C1 segment of cervical spinal cord (tissue), 14 donors: ENCODE measurements around the gene BTD.

Experiments
- DNase-seq, 14 donors: peaks; one replicate each; lab custom pipeline; 2025; lab: John Stamatoyannopoulos, UW

Gene BTD, protein sequence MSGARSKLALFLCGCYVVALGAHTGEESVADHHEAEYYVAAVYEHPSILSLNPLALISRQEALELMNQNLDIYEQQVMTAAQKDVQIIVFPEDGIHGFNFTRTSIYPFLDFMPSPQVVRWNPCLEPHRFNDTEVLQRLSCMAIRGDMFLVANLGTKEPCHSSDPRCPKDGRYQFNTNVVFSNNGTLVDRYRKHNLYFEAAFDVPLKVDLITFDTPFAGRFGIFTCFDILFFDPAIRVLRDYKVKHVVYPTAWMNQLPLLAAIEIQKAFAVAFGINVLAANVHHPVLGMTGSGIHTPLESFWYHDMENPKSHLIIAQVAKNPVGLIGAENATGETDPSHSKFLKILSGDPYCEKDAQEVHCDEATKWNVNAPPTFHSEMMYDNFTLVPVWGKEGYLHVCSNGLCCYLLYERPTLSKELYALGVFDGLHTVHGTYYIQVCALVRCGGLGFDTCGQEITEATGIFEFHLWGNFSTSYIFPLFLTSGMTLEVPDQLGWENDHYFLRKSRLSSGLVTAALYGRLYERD

DNA sequence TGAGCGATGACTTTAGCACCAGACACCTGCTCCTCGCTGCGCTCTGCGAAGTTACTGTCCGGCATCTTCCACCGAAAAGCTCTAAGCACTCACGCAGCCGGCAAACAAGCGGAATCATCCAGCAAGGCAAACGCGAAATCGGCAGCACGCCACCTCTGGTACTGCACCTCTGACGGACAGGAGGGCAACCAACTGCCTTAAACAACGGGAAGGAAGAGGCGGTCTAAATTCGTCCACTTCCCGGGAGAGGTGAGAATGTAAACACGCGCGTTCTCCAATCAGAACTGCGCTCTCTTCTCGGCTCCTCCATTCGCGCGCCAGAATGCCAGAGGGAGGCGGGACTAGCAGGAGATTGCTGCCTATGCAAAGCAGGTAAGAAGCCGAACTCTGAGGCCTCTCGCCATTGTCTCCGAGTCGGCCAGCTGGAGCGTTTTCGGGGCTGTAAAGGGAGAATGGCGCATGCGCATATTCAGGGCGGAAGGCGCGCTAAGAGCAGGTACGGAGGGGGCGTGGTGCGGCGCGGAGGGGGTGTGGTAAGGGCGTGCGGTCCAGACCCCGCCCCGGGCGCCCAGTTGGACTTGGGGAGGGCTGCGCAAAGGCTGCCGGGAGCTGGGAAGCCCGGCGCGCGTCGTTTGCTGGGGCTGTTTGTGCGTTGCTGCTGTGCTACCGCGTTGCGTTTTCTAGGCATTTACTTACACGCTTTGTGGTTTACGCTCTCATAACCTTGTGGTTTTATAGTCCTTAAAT is at the start of gene BTD, which contains the start of gene HACL1:
Gene BTD, plus strand, starts transcription at position 347 of the 747 bp plus-strand sequence. CDS start 33,695 bp downstream, outside the sequence.
Gene HACL1, minus strand, starts transcription at position 171 of the 747 bp plus-strand sequence. Its CDS starts 106 bp downstream, at position 65.
- DNase-seq: no peak

DNA sequence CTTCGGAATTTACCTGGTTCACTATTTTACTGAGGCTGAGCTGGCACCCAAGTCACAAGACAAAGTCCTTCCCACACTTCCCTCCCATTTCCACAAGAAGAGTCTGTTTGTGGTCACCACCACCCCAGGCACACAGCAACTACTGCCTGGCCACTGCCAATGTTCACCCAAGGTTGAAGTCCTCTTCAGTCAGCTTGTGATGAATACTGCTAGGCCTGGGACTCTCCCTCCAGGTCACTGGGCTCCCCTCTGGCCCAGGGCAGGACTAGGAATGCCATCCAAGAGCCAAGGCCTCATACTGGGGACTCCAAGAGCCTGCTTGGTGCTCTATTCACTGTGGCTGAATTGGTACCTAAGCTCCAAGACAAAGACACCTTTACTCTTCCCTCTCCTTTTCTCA is 49.6 kb upstream of the BTD start:
- no peak for DNase-seq

DNA sequence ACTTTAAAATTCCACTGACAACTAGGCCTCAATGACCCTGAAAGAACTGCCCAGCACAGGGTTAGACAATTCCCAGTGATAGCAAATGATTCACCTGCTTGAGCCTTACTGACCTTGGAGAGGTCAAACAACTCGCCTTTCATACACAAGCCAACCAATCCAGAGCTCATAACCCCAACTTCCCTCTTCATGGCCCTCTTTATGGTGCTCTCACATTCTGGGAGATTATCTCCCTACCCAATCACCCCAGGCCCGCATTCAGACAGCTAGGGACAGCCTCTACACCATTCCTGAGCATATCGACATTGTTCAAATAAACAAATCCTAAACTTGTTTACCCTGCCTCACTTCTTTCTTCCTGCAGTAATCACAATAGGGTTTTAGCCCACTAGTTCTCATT is 47.8 kb upstream of the BTD start:
- DNase-seq: no peak

DNA sequence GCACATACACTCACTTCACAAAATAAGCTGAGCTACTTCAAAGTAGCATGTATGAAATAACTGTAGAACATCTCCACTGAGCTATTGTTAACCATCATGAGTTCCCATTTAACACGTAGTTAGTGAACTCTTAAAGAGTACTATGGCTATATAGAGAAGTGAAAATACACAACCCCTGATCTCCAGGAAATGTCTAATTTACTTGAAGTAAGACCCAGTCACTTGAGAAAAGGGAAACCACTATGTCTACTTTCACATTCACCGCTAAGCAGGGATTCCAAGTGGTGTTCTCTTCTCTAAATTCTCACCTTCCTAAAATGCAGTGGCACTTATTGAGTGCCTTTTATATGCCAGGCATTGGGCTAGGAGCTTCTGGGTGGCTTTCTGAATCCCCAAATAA is 45.0 kb upstream of the BTD start:
- no peak for DNase-seq

DNA sequence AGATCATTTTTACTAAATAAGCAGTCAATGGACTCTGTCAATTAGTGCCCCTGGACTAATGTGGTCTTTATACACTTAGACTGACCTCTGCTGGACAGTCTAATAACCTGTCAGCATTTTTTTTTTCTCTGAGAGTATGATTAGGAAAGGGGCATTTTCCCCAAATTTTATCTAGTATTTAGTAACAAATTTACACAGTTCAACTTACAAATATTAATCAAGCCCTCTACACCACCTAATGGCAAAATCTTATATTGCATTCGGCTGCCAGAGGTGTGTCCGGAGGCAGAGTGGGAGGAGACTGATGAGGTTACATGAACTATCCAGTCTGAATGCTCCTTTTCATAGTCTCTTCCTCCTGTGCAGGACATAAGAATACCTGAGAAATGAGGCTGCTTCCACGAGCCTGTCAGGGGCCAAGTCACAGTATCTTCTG is 44.0 kb upstream of the BTD start:
- peak in 1 of 14 donors; percentile 41 for DNase-seq

DNA sequence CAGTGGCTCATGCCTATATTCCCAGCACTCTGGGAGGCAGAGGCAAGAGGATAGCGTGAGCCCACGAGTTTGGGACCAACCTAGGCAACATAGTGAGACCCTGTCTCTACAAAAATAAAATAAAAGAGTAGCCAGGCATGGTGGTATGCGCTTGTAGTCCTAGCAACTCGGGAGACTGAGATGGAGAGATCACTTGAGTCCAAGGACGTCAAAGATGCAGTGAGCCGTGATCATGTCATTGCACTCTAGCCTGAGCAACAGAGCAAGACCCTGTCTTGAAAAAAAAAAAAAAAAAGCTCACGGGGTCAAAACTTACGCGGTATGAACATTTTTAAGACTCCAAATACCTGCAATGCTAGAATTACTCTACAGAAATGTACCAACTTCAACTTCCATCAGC is 43.0 kb upstream of the BTD start:
- no peak for DNase-seq

DNA sequence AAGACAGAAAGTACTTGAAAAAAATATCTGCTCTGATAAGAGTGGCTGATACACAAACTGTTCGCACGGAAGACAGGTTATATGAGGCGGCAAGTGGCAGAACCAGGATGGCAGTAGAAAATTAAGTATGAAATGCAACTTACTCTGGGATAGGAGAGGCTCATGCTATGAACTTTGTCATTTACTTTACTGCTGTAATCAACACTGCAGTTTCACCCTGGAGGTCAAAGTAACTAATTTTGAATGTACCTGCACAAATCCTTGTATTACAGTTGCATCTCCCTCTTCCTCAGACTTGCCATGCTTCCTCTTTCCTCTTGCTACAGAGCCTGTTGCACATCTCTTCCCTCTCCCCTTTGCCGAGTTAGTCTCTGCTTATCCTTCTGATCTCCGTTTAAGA is 39.0 kb upstream of the BTD start:
- no peak for DNase-seq

DNA sequence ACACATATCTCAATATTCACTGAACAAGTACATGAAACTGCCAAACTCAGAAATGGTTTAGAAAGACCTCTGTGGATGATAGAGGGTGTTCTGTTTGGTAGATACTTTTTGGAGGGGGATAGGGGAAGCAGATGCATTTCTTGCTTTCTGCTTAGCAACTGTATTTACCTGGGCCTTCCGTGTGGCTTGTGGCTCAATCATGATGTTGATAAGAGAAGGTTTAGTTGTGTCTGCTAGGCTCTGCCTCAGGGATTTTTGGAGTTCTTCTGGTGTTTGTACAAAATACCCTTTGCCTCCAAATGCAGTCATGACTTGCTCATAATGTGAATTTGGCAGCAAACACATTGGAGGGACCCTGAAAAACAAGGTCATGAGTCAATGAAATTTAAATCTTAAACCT is 38.4 kb upstream of the BTD start:
- no peak for DNase-seq

DNA sequence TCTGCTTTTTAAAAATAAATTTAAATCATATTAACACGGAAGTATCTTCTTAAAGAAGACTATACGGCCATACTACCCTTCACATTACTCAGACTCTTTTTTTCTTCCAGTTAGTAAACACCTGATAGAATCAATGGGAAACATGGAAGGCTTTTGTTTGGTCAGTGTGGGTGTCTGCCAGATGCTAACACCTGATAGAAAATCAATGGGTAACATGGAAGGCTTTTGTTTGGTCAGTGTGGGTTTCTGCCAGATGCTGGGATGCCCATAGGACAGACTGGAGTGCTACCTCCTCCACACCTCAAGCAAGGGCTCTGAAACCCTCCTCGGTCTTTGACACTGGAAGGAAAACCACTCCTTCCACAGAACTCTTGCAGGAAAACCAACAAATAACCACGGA is 29.4 kb upstream of the BTD start:
- no peak for DNase-seq

DNA sequence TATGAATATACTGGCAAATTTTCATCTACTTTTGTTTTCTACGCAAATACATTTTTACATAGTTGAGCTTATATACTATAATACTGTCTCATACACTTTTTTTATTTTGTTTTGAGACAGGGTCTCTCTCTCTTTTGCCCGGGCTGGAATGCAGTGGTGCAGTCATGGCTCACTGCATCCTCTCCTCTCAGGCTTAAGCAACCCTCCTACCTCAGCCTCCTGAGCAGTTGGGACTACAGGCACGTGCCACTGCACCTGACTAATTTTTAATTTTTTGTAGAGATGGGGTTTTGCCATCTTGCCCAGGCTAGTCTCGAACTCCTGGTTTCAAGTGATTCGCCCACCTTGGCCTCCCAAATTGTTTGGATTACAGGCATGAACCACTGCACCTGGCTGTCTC is 26.1 kb upstream of the BTD start:
- DNase-seq: no peak

DNA sequence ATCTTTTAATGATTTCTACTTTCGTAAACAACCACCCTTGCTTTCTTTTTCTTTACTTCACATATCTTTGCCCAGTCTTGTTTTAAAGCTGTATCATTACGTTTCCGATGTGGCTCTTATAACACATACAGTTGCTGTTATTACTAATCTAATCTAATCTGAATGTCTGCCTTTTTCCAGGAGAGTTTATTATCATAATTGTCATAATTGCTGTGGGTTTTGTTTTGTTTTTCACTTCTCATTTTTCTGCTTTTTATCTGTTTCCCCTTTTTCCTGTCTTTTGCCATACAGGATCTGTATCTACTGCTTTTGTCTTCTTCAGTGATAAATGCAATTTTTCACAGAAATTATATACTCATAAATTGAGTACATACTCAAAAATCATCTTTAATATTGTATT is 25.1 kb upstream of the BTD start:
- DNase-seq: no peak

DNA sequence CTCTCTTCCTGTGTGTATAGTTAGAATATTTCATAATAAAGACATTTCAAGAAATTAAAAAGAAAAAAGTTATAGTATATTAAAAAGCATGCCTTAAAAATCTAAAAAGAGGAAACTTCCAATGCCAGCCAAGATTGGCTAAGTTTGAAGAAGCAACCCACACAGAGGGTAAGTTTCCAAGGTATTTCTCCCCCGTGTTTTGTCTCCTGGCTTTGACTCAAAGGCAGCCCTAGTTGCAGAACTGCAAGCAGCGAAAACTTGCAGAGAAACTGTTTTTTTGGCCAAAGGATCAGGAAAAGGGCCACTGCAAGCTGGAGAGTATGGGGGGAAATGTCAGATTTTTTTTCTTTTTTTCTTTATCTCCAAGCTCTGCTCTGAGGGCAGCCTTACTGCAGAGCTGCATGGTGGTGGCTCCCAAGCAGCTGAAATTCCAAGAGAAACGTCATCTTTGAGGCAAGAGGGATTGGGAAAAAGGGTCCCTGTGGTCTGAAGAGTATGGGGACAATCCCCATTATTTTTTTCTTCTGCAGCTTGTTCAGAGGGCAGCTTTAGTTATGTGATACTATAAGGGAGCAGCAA is 23.2 kb upstream of the BTD start:
- DNase-seq: no peak

DNA sequence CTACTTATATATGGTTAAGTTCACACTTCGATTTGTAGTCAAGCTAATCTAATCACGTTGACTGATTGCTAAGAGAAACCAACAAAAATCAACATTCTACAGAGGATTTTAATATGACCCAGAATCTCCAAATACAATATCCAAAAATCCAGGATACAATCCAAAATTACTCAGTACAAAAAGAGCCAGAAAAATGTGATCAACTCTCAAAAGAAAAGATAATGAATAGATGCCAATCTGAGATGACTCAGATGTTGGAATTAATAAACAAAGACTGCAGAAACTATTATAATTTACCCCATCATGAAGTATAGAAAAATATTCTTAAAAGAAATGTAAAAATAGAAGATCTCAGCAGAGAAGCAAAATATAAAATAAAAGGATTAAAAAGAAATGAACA is 22.5 kb upstream of the BTD start:
- no peak for DNase-seq

DNA sequence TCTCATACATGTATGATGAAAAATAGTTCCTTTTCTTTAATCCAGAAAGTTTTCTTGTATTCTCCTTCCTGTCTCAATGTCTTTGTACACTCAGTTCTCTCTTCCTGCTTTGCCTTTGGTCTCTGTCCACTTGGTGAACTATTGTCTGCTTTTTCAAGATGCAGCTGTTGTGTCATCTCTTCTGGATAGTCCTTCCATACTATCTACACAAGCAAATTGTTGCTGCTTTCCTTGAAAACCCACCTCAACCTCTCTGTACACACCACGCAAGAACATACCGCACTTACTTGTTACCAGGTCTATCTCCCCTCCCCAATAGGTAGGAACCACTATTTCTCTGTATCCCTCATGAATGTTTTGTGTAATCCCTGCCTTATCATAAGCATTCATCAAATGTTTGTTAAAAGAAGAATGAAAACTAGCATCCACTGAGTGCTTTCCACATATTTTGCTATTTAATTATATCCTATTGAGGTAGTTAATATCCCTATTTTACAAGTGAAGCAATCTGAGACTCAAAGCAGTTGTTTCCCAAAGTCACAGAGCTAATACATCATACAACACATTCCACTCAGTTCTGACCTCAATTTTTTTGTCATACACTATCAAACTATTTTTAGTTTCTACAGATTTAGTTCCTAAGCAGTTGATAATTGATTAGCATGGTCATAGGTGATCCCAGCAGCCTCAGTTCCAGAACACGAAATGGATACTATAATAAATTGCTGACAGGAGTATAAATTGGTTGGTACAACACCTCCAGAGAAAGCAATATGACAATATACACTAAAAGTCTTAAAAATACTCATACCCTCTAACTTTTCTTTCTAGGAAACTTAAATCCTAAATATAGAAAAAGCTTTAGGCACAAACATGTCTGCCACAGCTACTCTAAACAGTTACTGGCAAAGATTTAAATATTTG is 19.8 kb upstream of the BTD start:
- DNase-seq: no peak

DNA sequence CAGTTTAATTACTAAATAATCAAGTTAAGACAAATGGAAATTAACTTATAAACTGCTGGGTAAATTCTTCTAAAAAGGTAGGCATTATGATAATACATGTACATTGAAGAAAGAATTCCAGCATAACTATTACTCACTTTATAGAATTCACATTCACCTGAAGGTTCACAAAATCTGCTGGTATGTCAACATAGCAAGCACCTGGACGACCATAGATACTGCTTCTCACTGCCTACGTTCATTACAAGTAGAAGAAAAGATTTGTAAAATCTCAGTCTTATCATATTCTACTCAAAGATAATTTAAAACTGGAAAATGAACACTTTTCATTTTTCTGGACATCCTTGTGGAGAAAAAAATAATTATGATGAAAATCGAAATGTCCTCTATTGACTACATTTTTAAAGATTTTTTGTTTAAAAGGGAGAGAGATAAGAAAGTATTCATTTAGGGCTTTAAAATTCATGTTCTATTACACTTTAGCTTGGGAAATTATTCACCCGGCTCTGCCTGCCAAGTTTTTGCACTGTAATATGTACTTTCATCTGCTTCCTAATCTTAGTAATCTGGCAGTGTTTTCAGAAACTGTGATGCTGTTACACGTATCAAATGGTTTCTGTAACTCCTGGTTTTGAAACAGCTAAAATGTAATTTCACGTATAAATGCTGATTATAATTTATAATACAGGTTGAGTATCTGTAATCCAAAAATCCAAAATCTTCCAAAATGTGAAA is 16.3 kb upstream of the BTD start:
- DNase-seq: no peak

DNA sequence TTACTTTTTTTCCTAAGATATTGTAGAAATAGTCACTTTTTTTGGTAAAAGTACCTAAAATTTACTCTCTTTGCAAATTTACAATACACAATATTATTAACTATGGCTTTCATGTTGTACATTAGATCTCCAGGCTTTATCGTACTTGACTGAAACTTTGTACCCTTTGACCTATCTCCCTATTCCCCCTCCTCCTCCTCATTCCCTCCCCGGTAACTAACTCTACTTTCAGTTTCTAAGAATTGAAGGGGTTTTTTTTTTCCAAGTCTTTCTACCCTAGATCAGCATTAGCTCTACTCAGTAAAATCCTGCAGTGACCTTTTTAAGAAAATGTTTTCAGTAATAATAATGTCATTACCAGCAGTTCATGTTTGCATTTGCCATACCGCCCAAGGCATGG is 10.3 kb upstream of the BTD start:
- DNase-seq: no peak

DNA sequence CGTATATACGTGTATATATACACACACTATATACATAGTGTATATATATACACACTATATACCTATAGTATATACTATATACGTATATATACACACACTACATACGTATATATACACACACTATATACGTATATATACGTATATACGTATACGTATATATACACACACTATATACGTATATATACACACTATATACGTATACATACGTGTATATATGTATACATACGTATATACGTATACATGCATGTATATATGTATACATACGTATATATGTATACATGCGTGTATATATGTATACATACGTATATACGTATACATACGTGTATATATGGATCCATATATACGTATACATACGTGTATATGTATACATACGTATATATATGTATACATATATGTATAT is 9.6 kb upstream of the BTD start:
- DNase-seq: no peak

DNA sequence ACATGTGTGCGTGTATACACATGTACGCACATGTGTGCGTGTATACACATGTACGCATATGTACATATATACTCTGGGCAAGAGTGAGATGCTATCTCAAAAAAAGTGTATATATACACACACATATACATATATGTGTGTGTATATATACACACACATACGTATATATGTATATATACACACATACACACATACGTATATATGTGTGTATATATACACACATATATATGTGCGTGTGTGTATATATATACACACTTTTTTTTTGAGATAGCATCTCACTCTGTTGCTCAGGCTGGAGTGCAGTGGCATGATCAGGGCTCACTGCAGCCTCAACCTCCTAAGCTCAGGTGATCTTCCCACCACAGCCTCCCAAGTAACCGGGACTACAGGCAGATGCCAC is 8.6 kb upstream of the BTD start:
- no peak for DNase-seq

DNA sequence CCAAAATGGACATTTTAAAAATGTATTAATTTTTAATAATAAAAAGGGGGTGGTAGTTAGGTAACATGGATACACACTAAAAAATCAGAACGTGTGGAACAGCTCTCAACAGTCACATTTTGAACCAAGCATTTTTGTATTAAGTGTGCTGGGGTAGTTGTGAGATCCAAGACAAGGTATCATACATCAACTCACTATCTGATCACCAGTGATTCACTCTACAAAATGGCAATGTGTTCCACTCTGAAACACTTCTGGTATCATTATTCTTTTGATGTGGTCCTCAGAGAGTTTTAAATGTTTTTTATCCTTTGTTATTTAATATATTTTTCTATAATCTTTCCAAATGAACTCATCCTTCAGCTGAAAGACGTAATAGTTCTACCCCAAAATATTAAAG is 5.6 kb upstream of the BTD start:
- no peak for DNase-seq

DNA sequence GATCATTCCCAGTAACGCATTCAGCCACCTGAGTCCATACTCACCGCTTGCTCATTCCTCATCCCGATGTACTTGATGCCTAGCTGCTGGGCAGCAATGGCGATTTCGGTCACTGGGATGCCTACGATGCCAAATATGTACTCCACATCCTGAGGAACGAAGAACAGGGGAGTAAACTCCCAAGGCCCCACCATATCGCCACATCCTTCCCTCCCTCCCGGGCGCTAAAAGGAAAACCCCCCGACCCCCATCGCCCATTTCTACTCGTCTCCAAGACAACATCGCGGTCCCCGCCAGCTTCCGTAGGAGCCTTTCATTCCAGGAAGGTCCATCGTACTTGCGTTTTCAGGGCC is 523 bp upstream of the BTD start:
- DNase-seq: no peak

DNA sequence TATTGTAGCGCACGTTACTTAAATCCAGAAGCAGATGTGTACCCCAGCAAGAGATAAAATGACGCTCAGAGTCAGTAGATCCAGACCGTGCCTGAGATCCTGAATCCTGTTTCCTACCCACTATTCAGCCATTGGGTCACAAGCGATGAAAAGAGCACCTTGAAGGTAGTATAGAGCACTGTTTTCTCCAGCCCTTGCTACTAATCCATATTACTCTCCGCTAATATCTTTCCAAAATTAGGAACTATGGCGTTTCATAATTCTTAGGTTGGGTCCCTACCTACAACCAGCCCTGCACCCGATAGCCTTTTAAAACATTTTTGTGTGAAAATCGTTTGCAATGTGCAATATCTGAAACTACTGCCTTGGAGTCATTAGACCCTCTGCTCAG is 596 bp downstream of the BTD start:
- DNase-seq: no peak
